Mesothelial cell of epicardium (in vitro differentiated cells): Measurements from ENCODE around the gene CLASP1. TPM values are rescaled to one million over a fixed set of nuclear protein-coding genes. Genes with fewer than 3 reads are reported as not detected.

Source experiments
- DNase-seq, 2 experiments: peaks; one replicate each; pipeline ENCODE4 v3.0.0; 2021; ENCODE audit warnings: low spot score in 2 of 2; ENCODE audit not compliant: unreplicated experiment in 2 of 2
- H3K27ac Mint-ChIP-seq: 2 replicates; pipeline ENCODE4 v1.8.0; 2021; ENCODE audit warnings: mixed read lengths
- H3K27me3 Mint-ChIP-seq: 2 replicates; pipeline ENCODE4 v1.8.0; 2021; ENCODE audit warnings: low read depth, mixed read lengths
- H3K36me3 Mint-ChIP-seq: 2 replicates; pipeline ENCODE4 v1.8.0; 2021; ENCODE audit warnings: mixed read lengths
- H3K4me1 Mint-ChIP-seq: 2 replicates; pipeline ENCODE4 v1.8.0; 2021; ENCODE audit warnings: mixed read lengths
- H3K4me3 Mint-ChIP-seq: 2 replicates; pipeline ENCODE4 v1.8.0; 2021; ENCODE audit warnings: mild to moderate bottlenecking, moderate library complexity, mixed read lengths
- H3K9me3 Mint-ChIP-seq: 2 replicates; pipeline ENCODE4 v1.8.0; 2021; ENCODE audit warnings: mixed read lengths
- CTCF ChIP-seq: fragments of 200-600 bp; sonication (generic); IDR thresholded peaks from one replicate; pipeline ENCODE4 v1.5.0; 2021; ENCODE audit warnings: antibody characterized with exemption; ENCODE audit not compliant: unreplicated experiment
- total RNA-seq: library from RNA; stranded (reverse); gene quantifications from 3 replicates; pipeline ENCODE4 v1.2.1, GENCODE V29; 2021

The CLASP1 gene
- total RNA-seq, 1 donor from 2014 or later: 99.8 TPM

GRCh38 chr2:121390082-121390692 lies 259.1 kb downstream of the CLASP1 start:
- H3K4me1 Mint-ChIP-seq: peaks cover 7% of the 10 kb centered on the region
- TF ChIP-seq CTCF: no peak
- no peaks in the 10 kb centered on the region for H3K9me3 Mint-ChIP-seq
- no peaks in the 10 kb centered on the region for H3K27me3 Mint-ChIP-seq
- H3K27ac Mint-ChIP-seq: no peak overlapping the region
- no peak overlapping the region for H3K4me3 Mint-ChIP-seq
- DNase-seq: no peak
- peaks cover 38% of the 10 kb centered on the region for H3K36me3 Mint-ChIP-seq

- Mint-ChIP-seq H3K36me3 (peaks cover 37% of the 10 kb centered on the region), H3K27ac (peak overlapping the region; percentile 54), H3K4me1 (peaks cover 7% of the 10 kb centered on the region), H3K9me3 (no peaks in the 10 kb centered on the region), H3K27me3 (no peaks in the 10 kb centered on the region), H3K4me3 (no peak overlapping the region)
- no peak for DNase-seq
- no peak for TF ChIP-seq CTCF
Measured at GRCh38 chr2:121388371-121388770, 260.9 kb downstream of the CLASP1 start.

- DNase-seq: no peak
- no peak overlapping the region for H3K4me3 Mint-ChIP-seq
- peak overlapping the region; percentile 54 for H3K27ac Mint-ChIP-seq
- TF ChIP-seq CTCF: no peak
- peaks cover 43% of the 10 kb centered on the region for H3K36me3 Mint-ChIP-seq
- H3K27me3 Mint-ChIP-seq: no peaks in the 10 kb centered on the region
- peaks cover 7% of the 10 kb centered on the region for H3K4me1 Mint-ChIP-seq
- no peaks in the 10 kb centered on the region for H3K9me3 Mint-ChIP-seq
Measured at GRCh38 chr2:121387591-121388325, 261.5 kb downstream of the CLASP1 start.

GRCh38 chr2:121386707-121387106 lies 262.6 kb downstream of the CLASP1 start:
- Mint-ChIP-seq H3K27ac (no peak overlapping the region), H3K4me1 (peaks cover 7% of the 10 kb centered on the region), H3K9me3 (no peaks in the 10 kb centered on the region), H3K4me3 (no peak overlapping the region), H3K27me3 (no peaks in the 10 kb centered on the region), H3K36me3 (peaks cover 54% of the 10 kb centered on the region)
- TF ChIP-seq CTCF: no peak
- DNase-seq: no peak

- H3K36me3 Mint-ChIP-seq: peaks cover 56% of the 10 kb centered on the region
- H3K27me3 Mint-ChIP-seq: no peaks in the 10 kb centered on the region
- H3K4me1 Mint-ChIP-seq: peaks cover 7% of the 10 kb centered on the region
- TF ChIP-seq CTCF: no peak
- DNase-seq: no peak
- H3K4me3 Mint-ChIP-seq: no peak overlapping the region
- no peaks in the 10 kb centered on the region for H3K9me3 Mint-ChIP-seq
- no peak overlapping the region for H3K27ac Mint-ChIP-seq
Measured at GRCh38 chr2:121386102-121386501, 263.2 kb downstream of the CLASP1 start.
